PC-3 (cell line): ENCODE data around the gene RPS6KA1. TPM values are rescaled to one million over a fixed set of nuclear protein-coding genes. Genes with fewer than 3 reads are reported as not detected.

Experiments used
- ATAC-seq: fragments of 200-7000 bp; cut with Tn5 transposase; 2 replicates; pipeline ENCODE4 v1.9.1; 2020; ENCODE audit warnings: mild to moderate bottlenecking, moderate library complexity
- BruUV-seq: library from RNA; stranded (reverse); fragments of 400-500 nt; replicated peaks from 2 replicates; lab custom pipeline; 2021; lab: Mats Ljungman, UMichigan
- CTCF ChIA-PET: fragments of 300-600 bp; sonication (Branson Sonifier 250); formaldehyde crosslinking; loops from one replicate; lab custom pipeline; 2022; ENCODE audit warnings: antibody characterized with exemption; lab: Charles Lee
- POLR2A ChIA-PET: fragments of 300-600 bp; sonication (Branson Sonifier 250); formaldehyde crosslinking; loops from one replicate; lab custom pipeline; 2022; ENCODE audit warnings: antibody characterized with exemption; ENCODE audit not compliant: unreplicated experiment; lab: Charles Lee
- DNase-seq: peaks from one replicate; pipeline ENCODE4 v3.0.0-alpha.2; 2015
- H2AFZ ChIP-seq: fragments of 300-600 bp; sonication (generic); 2 replicates; pipeline ENCODE4 v1.6.0; 2016; ENCODE audit warnings: antibody characterized with exemption, low read length
- H3F3A ChIP-seq: fragments of 300-600 bp; sonication (generic); one replicate; pipeline ENCODE4 v1.6.0; 2017; ENCODE audit warnings: antibody characterized with exemption, low read length, control low read depth, mild to moderate bottlenecking; ENCODE audit not compliant: unreplicated experiment
- H3K27ac ChIP-seq: fragments of 300-600 bp; sonication (generic); 2 replicates; pipeline ENCODE4 v1.5.1; 2016; ENCODE audit warnings: mild to moderate bottlenecking, low read length
- H3K27me3 ChIP-seq: fragments of 300-600 bp; sonication (generic); 2 replicates; pipeline ENCODE4 v1.6.1; 2016; ENCODE audit warnings: low read length, mixed read lengths
- H3K36me3 ChIP-seq: fragments of 300-600 bp; sonication (generic); 2 replicates; pipeline ENCODE4 v1.6.1; 2016; ENCODE audit warnings: low read depth, mixed run types, low read length, mixed read lengths
- H3K4me1 ChIP-seq: fragments of 300-600 bp; sonication (generic); 2 replicates; pipeline ENCODE4 v1.5.1; 2016; ENCODE audit warnings: low read length; ENCODE audit not compliant: insufficient read depth
- H3K4me2 ChIP-seq: fragments of 300-600 bp; sonication (generic); 2 replicates; pipeline ENCODE4 v1.6.0; 2016; ENCODE audit warnings: low read length
- H3K4me3 ChIP-seq: fragments of 300-600 bp; sonication (generic); 2 replicates; pipeline ENCODE4 v1.5.1; 2016; ENCODE audit warnings: mild to moderate bottlenecking, low read length, mixed read lengths
- H3K79me2 ChIP-seq: fragments of 300-600 bp; sonication (generic); 2 replicates; pipeline ENCODE4 v1.6.1; 2017; ENCODE audit warnings: low read length, mixed read lengths
- H3K9ac ChIP-seq: fragments of 300-600 bp; sonication (generic); 2 replicates; pipeline ENCODE4 v1.6.0; 2016; ENCODE audit warnings: mild to moderate bottlenecking, low read length
- H3K9me2 ChIP-seq: fragments of 300-600 bp; sonication (generic); replicated peaks from 2 replicates; pipeline ENCODE4 v1.6.1; 2016; ENCODE audit warnings: mixed run types, low read length, mixed read lengths
- H3K9me3 ChIP-seq: fragments of 300-600 bp; sonication (generic); 2 replicates; pipeline ENCODE4 v1.6.1; 2016; ENCODE audit warnings: low read length, mixed read lengths
- H4K20me1 ChIP-seq: fragments of 300-600 bp; sonication (generic); 2 replicates; pipeline ENCODE4 v1.6.1; 2016; ENCODE audit warnings: low read length, mixed read lengths
- CTCF ChIP-seq: fragments of 300-600 bp; sonication (generic); conservative IDR thresholded peaks from 2 replicates; pipeline ENCODE4 v1.5.1; 2017; ENCODE audit warnings: antibody characterized with exemption, low read depth, mild to moderate bottlenecking, low read length
- EZH2 ChIP-seq: fragments of 300-600 bp; sonication (generic); IDR thresholded peaks from one replicate; pipeline ENCODE4 v1.6.1; 2017; ENCODE audit warnings: antibody characterized with exemption, mild to moderate bottlenecking, low read length; ENCODE audit not compliant: unreplicated experiment
- EZH2phosphoT487 ChIP-seq: fragments of 300-600 bp; sonication (generic); IDR thresholded peaks from 2 replicates; pipeline ENCODE4 v1.6.1; 2018; ENCODE audit warnings: mild to moderate bottlenecking, antibody characterized with exemption, low read length, borderline replicate concordance
- intact Hi-C: fragments of 100-400 bp; cut with micrococcal nuclease; formaldehyde crosslinking; loops from 2 replicates; pipeline ENCODE4 v1.9.0; 2023
- total RNA-seq: library from RNA; depleted of rRNA; stranded (reverse); fragments of >200 nt; gene quantifications from 2 replicates; pipeline ENCODE4 v1.2.3, GENCODE V29; 2014

The RPS6KA1 gene
- total RNA-seq, 1 experiment from 2014 or later, result 98.2 TPM

GRCh38 chr1:26531651-26532131 lies 2.1 kb downstream of the RPS6KA1 start:
- DNase-seq, result no peak
- Histone ChIP-seq H3K27ac (peak overlapping the region; percentile 70), H3K79me2 (peaks cover 64% of the 10 kb centered on the region), H2AFZ (no peak overlapping the region), H3K4me3 (peak overlapping the region; percentile 78), H3K9ac (peak overlapping the region; percentile 60), H3K4me1 (peaks cover 22% of the 10 kb centered on the region), H3K36me3 (peaks cover 4% of the 10 kb centered on the region; the same call in 1 of the 2 replicates), H3K9me2 (no peaks in the 10 kb centered on the region), H4K20me1 (0 out of 2 replicates have a peak, but pooled peaks cover 2% of the 10 kb centered on the region), H3K27me3 (no peaks in the 10 kb centered on the region), H3K4me2 (peak overlapping the region; percentile 95), H3K9me3 (no peaks in the 10 kb centered on the region), H3F3A (no peaks in the 10 kb centered on the region)
- 0 out of 2 replicates have a peak, but pooled peaks have one; percentile 0 for ATAC-seq
- intact Hi-C loops, result loop anchor here (1.0 kb wide), 1 partner anchor 31 kb away; no protein-coding TSS in a partner anchor
- POLR2A ChIA-PET, result no interaction called here
- CTCF ChIA-PET, result interaction anchor here (0.6 to 2.7 kb wide), 2 partner anchors 31 to 538 kb away, joined by 3 to 22 read pairs; no protein-coding TSS in a partner anchor
- no TSS peak for BruUV-seq
- TF ChIP-seq EZH2phosphoT487, result no peak
- no peak for TF ChIP-seq CTCF
- TF ChIP-seq EZH2, result no peak

- ChIA-PET CTCF (no interaction called here), POLR2A (no interaction called here)
- H3K36me3 ChIP-seq, result peaks cover 12% of the 10 kb centered on the region
- intact Hi-C loops, result no loop called here
- ATAC-seq (no peak), DNase-seq (no peak)
- no peaks in the 10 kb centered on the region for H3F3A ChIP-seq
- H3K9me2 ChIP-seq, result no peaks in the 10 kb centered on the region
- no peaks in the 10 kb centered on the region for H3K27me3 ChIP-seq
- TF ChIP-seq EZH2 (no peak), EZH2phosphoT487 (no peak), CTCF (no peak)
- no peaks in the 10 kb centered on the region for H3K9me3 ChIP-seq
- peaks cover 42% of the 10 kb centered on the region for H3K4me1 ChIP-seq
- H3K27ac ChIP-seq, result no peak overlapping the region
- H3K4me2 ChIP-seq, result no peak overlapping the region
- peaks cover 6% of the 10 kb centered on the region; the same call in 1 of the 2 replicates for H4K20me1 ChIP-seq
- H3K4me3 ChIP-seq, result no peak overlapping the region
- H3K79me2 ChIP-seq, result peaks cover 74% of the 10 kb centered on the region
- no peak overlapping the region for H2AFZ ChIP-seq
- BruUV-seq, result no TSS peak
- H3K9ac ChIP-seq, result no peak overlapping the region
Measured at GRCh38 chr1:26533951-26534509, 4.5 kb downstream of the RPS6KA1 start.

- H3K79me2 ChIP-seq, result peaks cover 81% of the 10 kb centered on the region
- H2AFZ ChIP-seq, result no peak overlapping the region
- H3F3A ChIP-seq, result no peaks in the 10 kb centered on the region
- H3K4me2 ChIP-seq, result no peak overlapping the region
- H3K27ac ChIP-seq, result no peak overlapping the region
- peaks cover 42% of the 10 kb centered on the region for H3K4me1 ChIP-seq
- ATAC-seq (no peak), DNase-seq (no peak)
- TF ChIP-seq EZH2 (no peak), CTCF (no peak), EZH2phosphoT487 (no peak)
- H3K36me3 ChIP-seq, result peaks cover 17% of the 10 kb centered on the region
- intact Hi-C loops, result no loop called here
- no TSS peak for BruUV-seq
- ChIA-PET CTCF (no interaction called here), POLR2A (no interaction called here)
- H3K9ac ChIP-seq, result no peak overlapping the region
- H3K9me2 ChIP-seq, result no peaks in the 10 kb centered on the region
- no peak overlapping the region for H3K4me3 ChIP-seq
- H4K20me1 ChIP-seq, result peaks cover 6% of the 10 kb centered on the region; the same call in 1 of the 2 replicates
- H3K9me3 ChIP-seq, result no peaks in the 10 kb centered on the region
- H3K27me3 ChIP-seq, result no peaks in the 10 kb centered on the region
Measured at GRCh38 chr1:26535201-26535600, 5.6 kb downstream of the RPS6KA1 start.
